Bronchial epithelial cell (primary cell): ENCODE results near the gene BMI1. TPM values are rescaled to one million over a fixed set of nuclear protein-coding genes. Genes with fewer than 3 reads are reported as not detected.

Source experiments
- DNase-seq: peaks from one replicate; pipeline ENCODE4 v3.0.0-alpha.2; 2010; ENCODE audit warnings: low read depth
- FAIRE-seq: peaks from 2 replicates; lab custom pipeline; 2011; peaks lifted over from hg19 to GRCh38; lab: Jason Lieb, UNC
- H3K27me3 ChIP-seq: 2 replicates; pipeline ENCODE4 v1.5.1; 2011; ENCODE audit warnings: low read length; ENCODE audit not compliant: control insufficient read depth, insufficient read depth
- H3K36me3 ChIP-seq: 2 replicates; pipeline ENCODE4 v1.5.1; 2011; ENCODE audit warnings: low read length; ENCODE audit not compliant: control insufficient read depth, insufficient read depth
- H3K4me3 ChIP-seq: 2 replicates; pipeline ENCODE4 v1.5.1; 2011; ENCODE audit warnings: mild to moderate bottlenecking, low read depth, low read length, control low read depth
- total RNA-seq: library from RNA; depleted of rRNA; stranded (reverse); fragments of >200 nt; gene quantifications from 2 replicates; pipeline ENCODE4 v1.2.1, GENCODE V29; 2014
- TF ChIP-seq, protein P1 (sequence below): IDR thresholded peaks from 2 replicates; pipeline ENCODE4 v1.5.1; 2011; ENCODE audit warnings: mild to moderate bottlenecking, moderate library complexity, low read length, control low read depth, inconsistent platforms; ENCODE audit not compliant: insufficient read depth, severe bottlenecking

BMI1 gene
- total RNA-seq, 1 donor from 2014 or later, result 35.5 TPM

DNA sequence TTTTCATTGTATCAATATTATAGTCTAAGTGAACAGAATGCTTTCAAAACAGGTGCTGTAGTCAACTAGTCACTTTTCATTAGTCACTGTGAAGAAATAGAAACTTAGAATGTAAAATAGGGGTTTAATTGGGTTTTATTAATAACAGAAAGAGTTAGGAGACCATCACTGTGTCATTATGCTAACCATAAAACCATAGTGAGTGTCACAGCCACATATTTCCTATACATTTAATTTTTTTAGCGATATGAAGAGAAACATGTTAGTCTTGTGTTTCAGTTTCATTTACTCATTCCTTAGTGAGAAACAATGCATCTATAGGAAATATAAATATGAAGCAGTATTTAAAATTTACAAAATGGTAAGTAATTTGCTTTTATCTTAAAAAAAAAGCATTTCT lies 46.6 kb downstream of the BMI1 start:
- DNase-seq, result no peak
- TF ChIP-seq, protein P1, sequence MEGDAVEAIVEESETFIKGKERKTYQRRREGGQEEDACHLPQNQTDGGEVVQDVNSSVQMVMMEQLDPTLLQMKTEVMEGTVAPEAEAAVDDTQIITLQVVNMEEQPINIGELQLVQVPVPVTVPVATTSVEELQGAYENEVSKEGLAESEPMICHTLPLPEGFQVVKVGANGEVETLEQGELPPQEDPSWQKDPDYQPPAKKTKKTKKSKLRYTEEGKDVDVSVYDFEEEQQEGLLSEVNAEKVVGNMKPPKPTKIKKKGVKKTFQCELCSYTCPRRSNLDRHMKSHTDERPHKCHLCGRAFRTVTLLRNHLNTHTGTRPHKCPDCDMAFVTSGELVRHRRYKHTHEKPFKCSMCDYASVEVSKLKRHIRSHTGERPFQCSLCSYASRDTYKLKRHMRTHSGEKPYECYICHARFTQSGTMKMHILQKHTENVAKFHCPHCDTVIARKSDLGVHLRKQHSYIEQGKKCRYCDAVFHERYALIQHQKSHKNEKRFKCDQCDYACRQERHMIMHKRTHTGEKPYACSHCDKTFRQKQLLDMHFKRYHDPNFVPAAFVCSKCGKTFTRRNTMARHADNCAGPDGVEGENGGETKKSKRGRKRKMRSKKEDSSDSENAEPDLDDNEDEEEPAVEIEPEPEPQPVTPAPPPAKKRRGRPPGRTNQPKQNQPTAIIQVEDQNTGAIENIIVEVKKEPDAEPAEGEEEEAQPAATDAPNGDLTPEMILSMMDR, result no peak
- no peak overlapping the region for H3K4me3 ChIP-seq
- no peak for FAIRE-seq
- H3K36me3 ChIP-seq, result no peaks in the 10 kb centered on the region
- no peaks in the 10 kb centered on the region for H3K27me3 ChIP-seq

DNA sequence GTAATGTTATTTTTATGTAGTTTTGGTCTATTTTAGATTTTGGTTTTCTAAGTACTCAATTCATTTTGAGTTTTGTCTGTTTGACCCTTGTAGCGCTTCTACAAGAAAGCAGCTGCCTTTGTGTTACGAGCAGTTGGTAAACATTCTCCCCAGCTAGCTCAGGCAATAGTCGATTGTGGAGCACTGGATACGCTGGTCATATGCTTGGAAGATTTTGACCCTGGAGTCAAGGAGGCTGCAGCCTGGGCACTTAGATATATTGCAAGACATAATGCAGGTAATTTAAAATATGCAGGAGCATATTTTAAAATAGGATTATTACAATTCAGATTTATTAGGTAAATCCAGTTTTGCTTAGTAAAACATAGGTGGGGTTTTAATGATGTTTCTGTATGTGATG lies 47.5 kb downstream of the BMI1 start:
- no peaks in the 10 kb centered on the region for H3K36me3 ChIP-seq

GRCh38 chr10:22368981-22369380 lies 48.1 kb downstream of the BMI1 start:
- no peak overlapping the region for H3K4me3 ChIP-seq
- no peaks in the 10 kb centered on the region for H3K36me3 ChIP-seq
- FAIRE-seq, result no peak
- DNase-seq, result no peak
- H3K27me3 ChIP-seq, result no peaks in the 10 kb centered on the region
- TF ChIP-seq, protein P1, result no peak

More for the DNA sequence above, 47.5 kb downstream of the BMI1 start:
- no peak overlapping the region for H3K4me3 ChIP-seq
- TF ChIP-seq, protein P1, result no peak
- no peaks in the 10 kb centered on the region for H3K27me3 ChIP-seq
- FAIRE-seq, result no peak
- DNase-seq, result no peak

DNA sequence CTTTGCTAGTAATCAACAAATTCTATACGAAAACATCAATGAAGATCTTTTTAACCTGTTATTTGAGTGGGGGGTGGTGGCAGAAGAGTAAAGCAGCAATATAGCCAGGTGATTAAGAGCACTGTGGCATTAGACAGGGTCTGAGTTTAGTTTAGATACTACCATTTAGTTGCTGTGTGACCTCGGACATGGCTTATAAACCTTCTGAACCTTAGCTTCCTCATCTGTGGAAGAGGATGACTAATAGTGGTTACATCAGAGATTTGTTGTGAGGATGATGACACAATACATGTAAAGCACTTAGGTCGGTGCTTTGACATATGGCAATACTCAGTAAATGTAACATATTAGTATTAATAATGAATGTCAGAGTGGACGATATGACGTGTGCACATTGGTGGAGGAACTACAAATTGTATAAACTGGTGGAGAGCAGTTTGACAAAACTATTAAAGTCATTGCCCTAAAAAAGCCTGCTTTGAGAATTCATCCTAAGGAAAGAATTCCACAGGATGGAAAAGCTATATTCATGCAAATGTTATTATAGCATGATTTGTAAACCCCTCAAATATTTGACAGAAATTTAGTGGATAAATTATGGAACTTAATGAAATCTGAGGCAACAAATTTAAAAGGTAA lies 48.7 kb downstream of the BMI1 start:
- Histone ChIP-seq H3K36me3 (no peaks in the 10 kb centered on the region), H3K27me3 (no peaks in the 10 kb centered on the region), H3K4me3 (no peak overlapping the region)
- TF ChIP-seq, protein P1, result no peak
- peak; percentile 87 for DNase-seq
- FAIRE-seq, result no peak

DNA sequence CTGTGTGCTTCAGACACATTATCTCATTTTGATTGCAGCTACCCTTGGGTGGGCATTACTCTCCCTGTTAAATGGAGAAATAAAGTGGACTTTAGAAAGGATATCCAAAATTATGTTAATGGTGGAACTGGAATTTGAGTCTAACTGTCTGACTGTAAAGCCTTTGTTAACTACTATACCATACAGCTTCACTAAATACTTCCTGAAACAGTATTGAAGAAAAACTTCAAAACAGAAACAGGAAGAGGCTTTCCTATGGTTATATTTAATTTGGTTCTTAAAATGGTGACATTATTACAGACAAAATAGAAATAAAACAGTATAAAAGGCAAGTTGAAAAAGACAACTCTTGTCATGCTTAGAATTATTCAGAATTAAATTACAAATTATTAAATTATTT lies 49.4 kb downstream of the BMI1 start:
- no peak for FAIRE-seq
- Histone ChIP-seq H3K4me3 (no peak overlapping the region), H3K27me3 (no peaks in the 10 kb centered on the region), H3K36me3 (no peaks in the 10 kb centered on the region)
- TF ChIP-seq, protein P1, result no peak
- DNase-seq, result no peak

GRCh38 chr10:22372298-22372697 lies 51.4 kb downstream of the BMI1 start:
- Histone ChIP-seq H3K36me3 (no peaks in the 10 kb centered on the region), H3K27me3 (no peaks in the 10 kb centered on the region), H3K4me3 (no peak overlapping the region)
- no peak for DNase-seq
- TF ChIP-seq, protein P1, result no peak
- FAIRE-seq, result no peak
